K562 (cell line): ENCODE data around the gene FAM149B1. TPM values are rescaled to one million over a fixed set of nuclear protein-coding genes. Genes with fewer than 3 reads are reported as not detected.
A peak's percentile ranks its signal among the peaks of the same experiment; 100 is the strongest.

Experiments
- DMBX1 ChIP-seq: fragments of 250-450 bp; sonication (Bioruptor Pico); IDR thresholded peaks from 2 replicates; pipeline ENCODE4 v1.8.0; 2022; ENCODE audit warnings: inconsistent platforms, mild to moderate bottlenecking, moderate library complexity, borderline replicate concordance
- FOXK2 ChIP-seq, 2 experiments: fragments of 450-650 bp; IDR thresholded peaks in 1 of 2; conservative IDR thresholded peaks in 1 of 2; 2 replicates each; pipeline ENCODE4 v1.6.1; 2016; ENCODE audit warnings: low read depth in 2 of 2, mild to moderate bottlenecking in 1 of 2
- FOXP4 ChIP-seq: sonication (generic); formaldehyde crosslinking; IDR thresholded peaks from 2 replicates; pipeline ENCODE4 v1.8.0; 2022; ENCODE audit warnings: mild to moderate bottlenecking, missing genetic modification reagents, borderline replicate concordance
- HES1 ChIP-seq: fragments of 450-650 bp; IDR thresholded peaks from 2 replicates; pipeline ENCODE4 v1.6.1; 2016; ENCODE audit warnings: low read depth, mild to moderate bottlenecking, moderate library complexity
- POLR2AphosphoS5 ChIP-seq: IDR thresholded peaks from 2 replicates; pipeline ENCODE4 v1.6.1; 2011; ENCODE audit warnings: mild to moderate bottlenecking, low read depth, low read length, moderate library complexity; ENCODE audit not compliant: control insufficient read depth, insufficient read depth
- PRMT5 ChIP-seq: sonication (generic); formaldehyde crosslinking; IDR thresholded peaks from 2 replicates; pipeline ENCODE4 v1.5.0; 2020; ENCODE audit warnings: missing genetic modification reagents
- RERE ChIP-seq: sonication (generic); formaldehyde crosslinking; IDR thresholded peaks from 2 replicates; pipeline ENCODE4 v1.8.0; 2023; ENCODE audit warnings: missing genetic modification reagents, mild to moderate bottlenecking, borderline replicate concordance
- YY1 ChIP-seq, 3 experiments: IDR thresholded peaks; 2 replicates each; pipeline ENCODE4 v1.6.1; 2011; ENCODE audit warnings: low read length in 2 of 3, mild to moderate bottlenecking in 2 of 3, moderate library complexity in 2 of 3, borderline replicate concordance in 1 of 3, control low read depth in 1 of 3, low read depth in 1 of 3; ENCODE audit not compliant: insufficient read depth in 3 of 3, insufficient replicate concordance in 2 of 3, control insufficient read depth in 1 of 3, insufficient read length in 1 of 3; ENCODE audit errors: extremely low read depth in 1 of 3
- ZBTB17 ChIP-seq: fragments of 450-650 bp; formaldehyde crosslinking; IDR thresholded peaks from 2 replicates; pipeline ENCODE4 v1.4.0; 2020; ENCODE audit warnings: mild to moderate bottlenecking
- ZNF280B ChIP-seq: fragments of 250-450 bp; sonication (Bioruptor Pico); IDR thresholded peaks from 2 replicates; pipeline ENCODE4 v1.5.1; 2021; ENCODE audit warnings: mild to moderate bottlenecking
- ZNF507 ChIP-seq: conservative IDR thresholded peaks from 2 replicates; pipeline ENCODE4 v1.6.1; 2017; ENCODE audit warnings: missing genetic modification characterization, missing compliant biosample characterization
- ZNF707 ChIP-seq: fragments of 250-450 bp; sonication (Bioruptor Pico); conservative IDR thresholded peaks from 2 replicates; pipeline ENCODE4 v1.8.0; 2022; ENCODE audit warnings: inconsistent platforms, mild to moderate bottlenecking, moderate library complexity
- ZNF75A ChIP-seq: fragments of 450-650 bp; formaldehyde crosslinking; IDR thresholded peaks from 2 replicates; pipeline ENCODE4 v1.4.0; 2020; ENCODE audit warnings: mild to moderate bottlenecking
- polyA plus RNA-seq, 8 experiments: library from polyadenylated mRNA; depleted of rRNA in 4 of 8; stranded (reverse) in 5 of 8; unstranded in 3 of 8; fragments of >200 nt; fragmentation: Nextera tagmentation in 2 of 8; fragmentation: Illumina TruSeq in 1 of 8; extraction: Ambion mirVana in 2 of 8; extraction: Trizol in 1 of 8; gene quantifications; 2 replicates each; pipeline versions ENCODE4 v1.2.1 to v1.2.3, GENCODE V29; 2011 to 2014; ENCODE audit warnings: inconsistent platforms in 1 of 8, missing spikeins in 1 of 8
- total RNA-seq, 7 experiments: library from RNA; depleted of rRNA in 6 of 7; stranded (reverse); fragments of >200 nt in 6 of 7; fragmentation: Illumina TruSeq in 2 of 7; extraction: Trizol in 2 of 7; gene quantifications; 2 replicates each; pipeline versions ENCODE4 v1.2.1 to v1.2.3, GENCODE V29; 2011 to 2021; ENCODE audit warnings: low replicate concordance in 1 of 7

Gene FAM149B1
- total and polyA plus RNA-seq, 9 of the 15 experiments (the other 6 are each of a cell fraction or from before 2014, with no cell fraction given): 4.2 to 18.5 (median 9.3) TPM

- TF ChIP-seq RERE (peak; percentile 11; the same call in 1 of the 2 replicates), ZBTB17 (CRISPR knock-in tag) (no peak), ZNF280B (CRISPR knock-in tag) (no peak), ZNF75A (CRISPR knock-in tag) (no peak), YY1 (IDR thresholded peaks at IDR 0.05; ENCODE audit: borderline replicate concordance in 1 of 3, control insufficient read depth in 1 of 3, extremely low read depth in 1 of 3, insufficient read depth in 3 of 3, insufficient read length in 1 of 3, insufficient replicate concordance in 2 of 3, low read depth in 1 of 3, low read length in 2 of 3) (peak in 1 of 3 experiments; percentile 5), HES1 (0 out of 2 replicates have a peak, but pooled peaks have one; percentile 14), POLR2AphosphoS5 (no peak; the same call in 1 of the 2 replicates), ZNF507 (tag) (no peak), FOXK2 (conservative IDR thresholded peaks at IDR 0.05 in 1 of 2, IDR thresholded peaks at IDR 0.05 in 1 of 2; ENCODE audit: low read depth in 2 of 2) (no peak), DMBX1 (CRISPR knock-in tag) (0 out of 2 replicates have a peak, but pooled peaks have one; percentile 23), FOXP4 (CRISPR knock-in tag) (peak; percentile 86; the same call in 1 of the 2 replicates), PRMT5 (CRISPR knock-in tag) (0 out of 2 replicates have a peak, but pooled peaks have one; percentile 9), ZNF707 (CRISPR knock-in tag) (0 out of 2 replicates have a peak, but pooled peaks have one; percentile 8)
Observed at GRCh38 chr10:73251683-73252444, 83.9 kb downstream of the FAM149B1 start (continued).
